ENCODE results near the gene PCGF6. TPM values are rescaled to one million over a fixed set of nuclear protein-coding genes. Genes with fewer than 3 reads are reported as not detected.

The PCGF6 gene
- total RNA-seq, 2 experiments from 2014 or later = 12.3 to 16.0 TPM

DNA sequence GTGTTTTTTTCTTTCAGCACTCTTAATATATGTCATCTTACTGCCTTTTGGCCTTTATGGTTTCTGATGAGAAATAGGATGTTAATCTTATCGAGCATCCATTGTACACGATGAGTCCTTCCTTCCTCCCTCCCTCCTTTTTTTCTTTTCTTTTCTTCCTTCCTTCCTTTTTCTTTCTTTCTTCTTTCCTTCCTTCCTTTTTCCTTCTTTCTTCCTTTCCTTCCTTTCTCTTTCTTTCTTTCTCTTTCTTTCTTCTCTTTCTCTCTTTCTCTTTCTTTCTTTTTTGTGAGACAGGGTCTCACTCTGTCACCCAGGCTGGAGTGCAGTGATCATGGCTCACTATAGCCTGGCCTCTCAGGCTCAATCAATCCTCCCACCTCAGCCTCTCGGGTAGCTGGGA lies 96.8 kb downstream of the PCGF6 start:
- no peaks in the 10 kb centered on the region for H3K9me3 ChIP-seq (ENCODE audit: low read length)
- no peaks in the 10 kb centered on the region for H4K20me1 ChIP-seq (ENCODE audit: insufficient read depth, low read length)
- H3K4me1 ChIP-seq (ENCODE audit: insufficient read depth, low read length, poor library complexity, severe bottlenecking) = no peaks in the 10 kb centered on the region
- H3K36me3 ChIP-seq (ENCODE audit: insufficient read depth, low read length) = no peaks in the 10 kb centered on the region
- no peaks in the 10 kb centered on the region for H3K79me2 ChIP-seq (ENCODE audit: insufficient read depth, low read depth, low read length)
- no peak overlapping the region for H3K4me2 ChIP-seq (ENCODE audit: low read length)
- ChIA-PET POLR2A (interaction anchor here (0.7 to 1.1 kb wide), 2 partner anchors 13 to 394 kb away, joined by 3 to 5 read pairs; no protein-coding TSS in a partner anchor), CTCF (ENCODE audit: unreplicated experiment) (no interaction called here)
- no peaks in the 10 kb centered on the region for H3K9me2 ChIP-seq (ENCODE audit: insufficient read depth, low read length)
- no TSS peak for BruUV-seq (replicated peaks)
- no peak overlapping the region for H3K4me3 ChIP-seq (ENCODE audit: low read depth, low read length, poor library complexity, severe bottlenecking)
- no peak overlapping the region for H3K27ac ChIP-seq (ENCODE audit: low read depth, low read length, poor library complexity, severe bottlenecking)
- no peak overlapping the region for H2AFZ ChIP-seq (ENCODE audit: low read length)
- intact Hi-C loops (cut with micrococcal nuclease; ENCODE audit: unreplicated experiment) = no loop called here
- no peak for DNase-seq (ENCODE audit: low spot score)
- TF ChIP-seq EZH2phosphoT487 (IDR thresholded peaks at IDR 0.05; ENCODE audit: borderline replicate concordance, low read depth, low read length) = no peak
- TF ChIP-seq, protein P1, sequence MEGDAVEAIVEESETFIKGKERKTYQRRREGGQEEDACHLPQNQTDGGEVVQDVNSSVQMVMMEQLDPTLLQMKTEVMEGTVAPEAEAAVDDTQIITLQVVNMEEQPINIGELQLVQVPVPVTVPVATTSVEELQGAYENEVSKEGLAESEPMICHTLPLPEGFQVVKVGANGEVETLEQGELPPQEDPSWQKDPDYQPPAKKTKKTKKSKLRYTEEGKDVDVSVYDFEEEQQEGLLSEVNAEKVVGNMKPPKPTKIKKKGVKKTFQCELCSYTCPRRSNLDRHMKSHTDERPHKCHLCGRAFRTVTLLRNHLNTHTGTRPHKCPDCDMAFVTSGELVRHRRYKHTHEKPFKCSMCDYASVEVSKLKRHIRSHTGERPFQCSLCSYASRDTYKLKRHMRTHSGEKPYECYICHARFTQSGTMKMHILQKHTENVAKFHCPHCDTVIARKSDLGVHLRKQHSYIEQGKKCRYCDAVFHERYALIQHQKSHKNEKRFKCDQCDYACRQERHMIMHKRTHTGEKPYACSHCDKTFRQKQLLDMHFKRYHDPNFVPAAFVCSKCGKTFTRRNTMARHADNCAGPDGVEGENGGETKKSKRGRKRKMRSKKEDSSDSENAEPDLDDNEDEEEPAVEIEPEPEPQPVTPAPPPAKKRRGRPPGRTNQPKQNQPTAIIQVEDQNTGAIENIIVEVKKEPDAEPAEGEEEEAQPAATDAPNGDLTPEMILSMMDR (conservative IDR thresholded peaks at IDR 0.05; ENCODE audit: low read length) = no peak

Small RNAs within 50 kb of the gene (microRNA-seq; reads per million reads assigned to microRNA genes)
- gene MIR1307 (ENCODE audit: borderline replicate concordance) = 7,124 reads per million, percentile 93 among the genes with 10 or more reads in this experiment

Small RNAs within 50 kb of the gene (small RNA-seq; reads per million reads assigned to genes)
- 0.73 reads per million, percentile 30 among the genes with 10 or more reads in this experiment for gene RNU11-3P

Other genes starting within 250 kb of the PCGF6 start
- 72.0 and 73.5 TPM in 2 replicates for gene NT5C2, start 157.9 kb downstream of the PCGF6 start, total RNA-seq (2014; rRNA removed; shearing (Covaris generic))
- 87.3 and 118 TPM in 2 replicates for gene NT5C2, start 157.9 kb downstream of the PCGF6 start, total RNA-seq (2022)
- gene RPEL1, start 105.3 kb downstream of the PCGF6 start, total RNA-seq (2014; rRNA removed; shearing (Covaris generic)) = not detected in 2 replicates
- gene RPEL1, start 105.3 kb downstream of the PCGF6 start, total RNA-seq (2022) = not detected in 2 replicates
- gene INA, start 74.0 kb downstream of the PCGF6 start, total RNA-seq (2014; rRNA removed; shearing (Covaris generic)) = not detected in 2 replicates
- gene INA, start 74.0 kb downstream of the PCGF6 start, total RNA-seq (2022) = not detected in 2 replicates
- gene TAF5, start 16.8 kb upstream of the PCGF6 start, total RNA-seq (2014; rRNA removed; shearing (Covaris generic)) = 15.9 and 20.2 TPM in 2 replicates
- gene TAF5, start 16.8 kb upstream of the PCGF6 start, total RNA-seq (2022) = 17.6 and 17.8 TPM in 2 replicates
- gene ATP5MK, start 45.3 kb upstream of the PCGF6 start, total RNA-seq (2014; rRNA removed; shearing (Covaris generic)) = 74.7 and 117 TPM in 2 replicates
- 276 and 307 TPM in 2 replicates for gene ATP5MK, start 45.3 kb upstream of the PCGF6 start, total RNA-seq (2022)
- 54.5 and 62.9 TPM in 2 replicates for gene PDCD11, start 45.5 kb upstream of the PCGF6 start, total RNA-seq (2014; rRNA removed; shearing (Covaris generic))
- 64.4 and 68.4 TPM in 2 replicates for gene PDCD11, start 45.5 kb upstream of the PCGF6 start, total RNA-seq (2022)
- gene CALHM2, start 101.2 kb upstream of the PCGF6 start, total RNA-seq (2014; rRNA removed; shearing (Covaris generic)) = not detected in 2 replicates
- gene CALHM2, start 101.2 kb upstream of the PCGF6 start, total RNA-seq (2022) = not detected in 2 replicates
- not detected in 2 replicates for gene CALHM1, start 107.8 kb upstream of the PCGF6 start, total RNA-seq (2014; rRNA removed; shearing (Covaris generic))
- gene CALHM1, start 107.8 kb upstream of the PCGF6 start, total RNA-seq (2022) = 0.13 and 0.18 TPM in 2 replicates
- gene CALHM3, start 128.1 kb upstream of the PCGF6 start, total RNA-seq (2014; rRNA removed; shearing (Covaris generic)) = 0.26 TPM in 1 of 2 replicates, not detected in the other
- gene CALHM3, start 128.1 kb upstream of the PCGF6 start, total RNA-seq (2022) = not detected in 2 replicates
- gene NEURL1, start 142.6 kb upstream of the PCGF6 start, total RNA-seq (2014; rRNA removed; shearing (Covaris generic)) = 0.46 and 0.47 TPM in 2 replicates
- not detected in 2 replicates for gene NEURL1, start 142.6 kb upstream of the PCGF6 start, total RNA-seq (2022)